ENCODE data around the gene CYP24A1.
A peak's percentile ranks its signal among the peaks of the same experiment; 100 is the strongest.

Gene CYP24A1

GRCh38 chr20:54201268-54201846 is 27.6 kb upstream of the CYP24A1 start:
- no peak for DNase-seq

GRCh38 chr20:54200487-54201267 is 26.9 kb upstream of the CYP24A1 start:
- DNase-seq: no peak

- peak; percentile 76 to 82 for DNase-seq
Measured at GRCh38 chr20:54199721-54200176, 26.0 kb upstream of the CYP24A1 start.

GRCh38 chr20:54199283-54199682 is 25.5 kb upstream of the CYP24A1 start:
- no peak for DNase-seq

- DNase-seq: no peak
Measured at GRCh38 chr20:54197621-54198604, 24.1 kb upstream of the CYP24A1 start.

GRCh38 chr20:54195483-54196472 is 22.0 kb upstream of the CYP24A1 start:
- DNase-seq: no peak

- DNase-seq: no peak
Measured at GRCh38 chr20:54194724-54195438, 21.1 kb upstream of the CYP24A1 start.

- DNase-seq: no peak
Measured at GRCh38 chr20:54193817-54194216, 20.0 kb upstream of the CYP24A1 start.

GRCh38 chr20:54190217-54190616 is 16.4 kb upstream of the CYP24A1 start:
- DNase-seq: no peak

- DNase-seq: no peak
Measured at GRCh38 chr20:54189630-54190029, 15.8 kb upstream of the CYP24A1 start.

GRCh38 chr20:54188132-54188849 is 14.5 kb upstream of the CYP24A1 start:
- no peak for DNase-seq

- no peak for DNase-seq
Measured at GRCh38 chr20:54184904-54185626, 11.3 kb upstream of the CYP24A1 start.

GRCh38 chr20:54184071-54184470 is 10.3 kb upstream of the CYP24A1 start:
- DNase-seq: no peak

GRCh38 chr20:54180931-54181330 is 7.1 kb upstream of the CYP24A1 start:
- DNase-seq: no peak

GRCh38 chr20:54179946-54180345 is 6.2 kb upstream of the CYP24A1 start:
- DNase-seq: no peak

- DNase-seq: no peak
Measured at GRCh38 chr20:54178256-54178655, 4.5 kb upstream of the CYP24A1 start.

- no peak for DNase-seq
Measured at GRCh38 chr20:54177378-54177777, 3.6 kb upstream of the CYP24A1 start.

GRCh38 chr20:54176610-54177009 is 2.8 kb upstream of the CYP24A1 start:
- no peak for DNase-seq

GRCh38 chr20:54174457-54175175 is 830 bp upstream of the CYP24A1 start:
- DNase-seq: no peak
